HepG2 (cell line): Measurements from ENCODE around the gene ATAD3A. TPM values are rescaled to one million over a fixed set of nuclear protein-coding genes. Genes with fewer than 3 reads are reported as not detected.

Experiments
- AKNA ChIP-seq: sonication (generic); formaldehyde crosslinking; IDR thresholded peaks from 2 replicates; pipeline ENCODE4 v1.4.0; 2020; ENCODE audit warnings: missing genetic modification reagents, borderline replicate concordance
- GLI4 ChIP-seq: sonication (generic); formaldehyde crosslinking; IDR thresholded peaks from 2 replicates; pipeline ENCODE4 v1.5.1; 2020; ENCODE audit warnings: missing genetic modification reagents, mild to moderate bottlenecking, moderate library complexity, borderline replicate concordance
- MBNL3 ChIP-seq: fragments of 250-450 bp; sonication (Bioruptor Pico); conservative IDR thresholded peaks from 2 replicates; pipeline ENCODE4 v1.8.0; 2022; ENCODE audit warnings: mild to moderate bottlenecking, inconsistent platforms
- MXI1 ChIP-seq: IDR thresholded peaks from 3 replicates; pipeline ENCODE4 v1.6.1; 2012; ENCODE audit warnings: low read depth, low read length, inconsistent platforms, borderline replicate concordance
- NRL ChIP-seq: sonication (generic); formaldehyde crosslinking; IDR thresholded peaks from 2 replicates; pipeline ENCODE4 v1.5.0; 2020; ENCODE audit warnings: missing genetic modification reagents, mild to moderate bottlenecking, moderate library complexity, borderline replicate concordance
- RAD51 ChIP-seq: fragments of 450-650 bp; IDR thresholded peaks from 2 replicates; pipeline ENCODE4 v1.6.1; 2016; ENCODE audit warnings: borderline replicate concordance
- RELA ChIP-seq: sonication (generic); formaldehyde crosslinking; IDR thresholded peaks from 2 replicates; pipeline ENCODE4 v1.4.0; 2020; ENCODE audit warnings: missing genetic modification reagents
- RNF2 ChIP-seq: fragments of 450-650 bp; conservative IDR thresholded peaks from 2 replicates; pipeline ENCODE4 v1.6.1; 2016; ENCODE audit warnings: low read depth
- SIN3B ChIP-seq: fragments of 150-350 bp; IDR thresholded peaks from 2 replicates; pipeline ENCODE4 v1.6.1; 2014; ENCODE audit warnings: low read length
- SMAD1 ChIP-seq: sonication (generic); formaldehyde crosslinking; IDR thresholded peaks from 2 replicates; pipeline ENCODE4 v1.4.0; 2020; ENCODE audit warnings: missing genetic modification reagents, low read depth, mild to moderate bottlenecking, borderline replicate concordance
- ZNF33A ChIP-seq: sonication (generic); formaldehyde crosslinking; IDR thresholded peaks from 2 replicates; pipeline ENCODE4 v1.5.1; 2020; ENCODE audit warnings: missing genetic modification reagents, mild to moderate bottlenecking, moderate library complexity, borderline replicate concordance
- ZNF605 ChIP-seq: sonication (generic); formaldehyde crosslinking; IDR thresholded peaks from 2 replicates; pipeline ENCODE4 v1.8.0; 2022; ENCODE audit warnings: mild to moderate bottlenecking, missing genetic modification reagents
- ZNF619 ChIP-seq: sonication (generic); formaldehyde crosslinking; IDR thresholded peaks from 2 replicates; pipeline ENCODE4 v1.4.0; 2020; ENCODE audit warnings: mild to moderate bottlenecking, missing genetic modification reagents
- ZNF775 ChIP-seq: sonication (generic); formaldehyde crosslinking; IDR thresholded peaks from 2 replicates; pipeline ENCODE4 v1.4.0; 2020; ENCODE audit warnings: missing genetic modification reagents, mild to moderate bottlenecking, moderate library complexity, borderline replicate concordance
- ZNF878 ChIP-seq: sonication (generic); formaldehyde crosslinking; IDR thresholded peaks from 2 replicates; pipeline ENCODE4 v1.8.1; 2023; ENCODE audit warnings: mild to moderate bottlenecking, missing genetic modification reagents, moderate library complexity
- polyA plus RNA-seq, 8 experiments: library from polyadenylated mRNA; depleted of rRNA in 3 of 8; stranded (reverse) in 7 of 8; unstranded in 1 of 8; fragments of >200 nt; fragmentation: Illumina TruSeq in 4 of 8; extraction: Trizol in 4 of 8; gene quantifications; 2 replicates each; pipeline versions ENCODE4 v1.2.1 to v1.2.3, GENCODE V29; 2011 to 2016; ENCODE audit warnings: low read depth in 4 of 8, missing spikeins in 1 of 8, mixed read lengths in 1 of 8; ENCODE audit not compliant: insufficient read depth in 1 of 8
- total RNA-seq, 5 experiments: library from RNA; depleted of rRNA; stranded (reverse); fragments of >200 nt; fragmentation: Illumina TruSeq; extraction: Trizol; gene quantifications; 2 replicates each; pipeline ENCODE4 v1.2.3, GENCODE V29; 2016; ENCODE audit warnings: low read depth in 1 of 5
- TF ChIP-seq, protein P1 (sequence below): sonication (generic); formaldehyde crosslinking; IDR thresholded peaks from 2 replicates; pipeline ENCODE4 v1.4.0; 2020; ENCODE audit warnings: mild to moderate bottlenecking, missing genetic modification reagents

Gene ATAD3A
- total and polyA plus RNA-seq, 2 of the 13 experiments (the other 11 are each of a cell fraction or from before 2014, with no cell fraction given): 10.6 to 49.0 TPM

GRCh38 chr1:1462318-1462966, 49.5 kb upstream of the ATAD3A start (continued):
- TF ChIP-seq AKNA (CRISPR knock-in tag) (no peak), SIN3B (no peak), ZNF33A (no peak), SMAD1 (CRISPR knock-in tag) (0 out of 2 replicates have a peak, but pooled peaks have one; percentile 44), ZNF619 (CRISPR knock-in tag) (no peak), RELA (CRISPR knock-in tag) (0 out of 2 replicates have a peak, but pooled peaks have one; percentile 30), MBNL3 (CRISPR knock-in tag) (no peak), RNF2 (peak; percentile 43; the same call in 1 of the 2 replicates), RAD51 (no peak), ZNF605 (CRISPR knock-in tag) (peak; percentile 74; the same call in 1 of the 2 replicates), ZNF878 (CRISPR knock-in tag) (no peak), GLI4 (CRISPR knock-in tag) (0 out of 2 replicates have a peak, but pooled peaks have one; percentile 79), NRL (CRISPR knock-in tag) (0 out of 2 replicates have a peak, but pooled peaks have one; percentile 24), ZNF775 (CRISPR knock-in tag) (no peak; the same call in 1 of the 2 replicates), MXI1 (peak; percentile 54; the same call in 1 of the 3 replicates)
- TF ChIP-seq, protein P1, sequence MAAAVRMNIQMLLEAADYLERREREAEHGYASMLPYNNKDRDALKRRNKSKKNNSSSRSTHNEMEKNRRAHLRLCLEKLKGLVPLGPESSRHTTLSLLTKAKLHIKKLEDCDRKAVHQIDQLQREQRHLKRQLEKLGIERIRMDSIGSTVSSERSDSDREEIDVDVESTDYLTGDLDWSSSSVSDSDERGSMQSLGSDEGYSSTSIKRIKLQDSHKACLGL (CRISPR knock-in tag): peak; percentile 29; the same call in 1 of the 2 replicates
